ENCODE results near the gene GOSR2. TPM values are rescaled to one million over a fixed set of nuclear protein-coding genes. Genes with fewer than 3 reads are reported as not detected.

GOSR2 gene
- total RNA-seq, 1 donor from 2014 or later = 78.0 TPM

- Mint-ChIP-seq H3K9me3 (no peaks in the 10 kb centered on the region), H3K27me3 (no peaks in the 10 kb centered on the region), H3K4me3 (no peak overlapping the region), H3K36me3 (ENCODE audit: low read depth) (peaks cover 53% of the 10 kb centered on the region), H3K27ac (peak overlapping the region; percentile 77), H3K4me1 (peaks cover 22% of the 10 kb centered on the region)
- DNase-seq (peak; percentile 49), ATAC-seq (ENCODE audit: low read depth) (peak; percentile 94)
- POLR2A ChIA-PET = no interaction called here
- intact Hi-C loops (cut with micrococcal nuclease) = loop anchor here (2.0 to 5.0 kb wide), 2 partner anchors 104 to 376 kb away; no protein-coding TSS in a partner anchor
- no peak for TF ChIP-seq CTCF (IDR thresholded peaks at IDR 0.05)
- CTCF ChIA-PET = interaction anchor here (0.6 to 3.0 kb wide), 7 partner anchors 12 to 280 kb away, joined by 3 to 10 read pairs (median 4); no protein-coding TSS in a partner anchor
Observed at GRCh38 chr17:46940692-46941404, 17.9 kb downstream of the GOSR2 start.

- Mint-ChIP-seq H3K36me3 (ENCODE audit: low read depth) (peaks cover 35% of the 10 kb centered on the region), H3K9me3 (no peaks in the 10 kb centered on the region), H3K4me3 (no peak overlapping the region), H3K27me3 (no peaks in the 10 kb centered on the region), H3K27ac (no peak overlapping the region), H3K4me1 (peaks cover 22% of the 10 kb centered on the region)
- ATAC-seq (ENCODE audit: low read depth) (peak; percentile 51), DNase-seq (peak; percentile 49)
- intact Hi-C loops (cut with micrococcal nuclease) = loop anchor here (1.0 to 5.0 kb wide), 3 partner anchors 59 to 672 kb away; no protein-coding TSS in a partner anchor
- ChIA-PET POLR2A (interaction anchor here (1.0 kb wide), 1 partner anchor 382 kb away, joined by 6 read pairs; no protein-coding TSS in a partner anchor), CTCF (interaction anchor here (0.7 to 3.0 kb wide), 12 partner anchors 8 to 674 kb away, joined by 3 to 10 read pairs (median 4); no protein-coding TSS in a partner anchor)
- no peak for TF ChIP-seq CTCF (IDR thresholded peaks at IDR 0.05)
Observed at GRCh38 chr17:46942441-46943217, 19.7 kb downstream of the GOSR2 start.

DNA sequence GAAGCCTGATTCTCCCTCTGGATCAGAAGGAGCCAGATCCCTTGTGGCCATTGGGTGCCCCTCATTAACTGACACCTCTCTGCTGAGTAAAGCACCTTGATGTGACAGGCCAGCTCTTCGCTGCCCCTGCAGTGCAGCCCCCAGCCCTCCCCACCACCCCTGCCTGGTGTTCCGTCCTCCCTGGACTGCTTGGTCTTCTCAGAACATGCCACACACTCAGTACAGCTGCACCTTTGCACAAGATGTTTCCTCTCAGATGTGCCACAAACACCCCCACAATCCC lies 20.2 kb downstream of the GOSR2 start:
- no peak overlapping the region for H3K4me3 Mint-ChIP-seq
- intact Hi-C loops (cut with micrococcal nuclease) = loop anchor here (2.0 to 5.0 kb wide), 2 partner anchors 374 to 672 kb away; no protein-coding TSS in a partner anchor

DNA sequence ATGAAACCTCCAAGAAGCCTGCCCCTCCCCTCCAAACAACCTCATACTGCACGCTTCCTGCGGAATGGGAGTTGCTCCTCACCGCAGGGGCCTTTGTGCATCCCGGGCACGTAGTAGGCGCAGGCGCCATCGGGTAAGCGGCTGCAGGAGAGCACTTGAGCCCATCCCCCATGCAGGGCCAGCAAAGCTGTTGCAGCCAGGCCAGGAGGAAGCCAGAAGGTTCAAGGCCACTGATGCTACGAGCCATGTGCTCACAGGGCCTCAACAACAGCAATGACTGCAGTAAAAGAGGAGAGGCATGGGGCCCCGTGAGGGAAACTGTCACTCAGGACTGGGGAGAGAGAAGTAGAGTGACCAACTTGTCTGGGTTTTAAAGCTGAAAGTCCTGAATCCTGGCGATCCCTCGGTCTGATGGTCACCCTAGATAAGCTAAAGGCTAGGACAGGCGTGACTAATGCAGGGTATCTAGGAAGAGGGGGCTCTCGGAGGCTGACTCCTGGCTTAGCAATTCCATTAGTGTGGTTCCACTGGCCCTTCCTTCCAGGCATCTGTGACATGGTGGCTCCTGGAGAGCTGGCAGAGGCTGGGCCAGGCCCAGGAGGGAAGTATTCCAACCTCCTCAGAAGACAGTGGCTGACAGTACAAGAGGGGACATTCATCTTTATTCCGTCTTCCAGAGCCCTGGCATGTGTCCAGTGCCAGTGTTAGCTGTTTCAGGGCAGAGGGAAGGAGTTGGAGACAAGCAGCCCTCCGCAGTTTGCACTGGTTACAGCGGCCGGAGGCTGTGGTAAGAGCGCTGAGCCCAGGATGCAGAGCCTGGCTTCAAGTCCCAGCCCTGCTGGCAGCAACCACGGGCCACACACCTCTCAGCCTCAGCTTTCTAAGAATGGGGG lies 20.8 kb downstream of the GOSR2 start:
- POLR2A ChIA-PET = no interaction called here
- Mint-ChIP-seq H3K27me3 (no peaks in the 10 kb centered on the region), H3K27ac (no peak overlapping the region), H3K4me3 (no peak overlapping the region), H3K9me3 (no peaks in the 10 kb centered on the region), H3K36me3 (ENCODE audit: low read depth) (peaks cover 27% of the 10 kb centered on the region), H3K4me1 (peaks cover 22% of the 10 kb centered on the region)
- CTCF ChIA-PET = interaction anchor here (1.1 to 3.0 kb wide), 2 partner anchors 9 to 20 kb away, joined by 3 to 10 read pairs; no protein-coding TSS in a partner anchor
- no peak for DNase-seq
- no peak for ATAC-seq (ENCODE audit: low read depth)
- intact Hi-C loops (cut with micrococcal nuclease) = loop anchor here (2.0 to 5.0 kb wide), 2 partner anchors 374 to 671 kb away; no protein-coding TSS in a partner anchor
- no peak for TF ChIP-seq CTCF (IDR thresholded peaks at IDR 0.05)

More for the DNA sequence above, 20.2 kb downstream of the GOSR2 start:
- Mint-ChIP-seq H3K4me1 (peaks cover 22% of the 10 kb centered on the region), H3K36me3 (ENCODE audit: low read depth) (peaks cover 32% of the 10 kb centered on the region), H3K27ac (no peak overlapping the region), H3K27me3 (no peaks in the 10 kb centered on the region), H3K9me3 (no peaks in the 10 kb centered on the region)
- no peak for TF ChIP-seq CTCF (IDR thresholded peaks at IDR 0.05)
- ATAC-seq (ENCODE audit: low read depth) = no peak
- CTCF ChIA-PET = interaction anchor here (0.7 to 3.0 kb wide), 8 partner anchors 9 to 373 kb away, joined by 3 to 10 read pairs (median 4); no protein-coding TSS in a partner anchor
- POLR2A ChIA-PET = interaction anchor here (1.0 kb wide), 1 partner anchor 382 kb away, joined by 6 read pairs; no protein-coding TSS in a partner anchor
- no peak for DNase-seq

All from activated B cell treated with CpG ODN at 0.5 μM for 24 hours (primary cell).